IMR-90 (cell line): ENCODE results near the gene SRRD. TPM values are rescaled to one million over a fixed set of nuclear protein-coding genes. Genes with fewer than 3 reads are reported as not detected.

Source experiments
- ATAC-seq: fragments of 200-7000 bp; cut with Tn5 transposase; 2 replicates; pipeline ENCODE4 v1.9.1; 2020; ENCODE audit warnings: low read depth, mild to moderate bottlenecking, moderate library complexity
- BruUV-seq: library from RNA; stranded (reverse); fragments of 400-500 nt; replicated peaks from 2 replicates; lab custom pipeline; 2021; lab: Mats Ljungman, UMichigan
- CTCF ChIA-PET: fragments of 300-600 bp; formaldehyde crosslinking; extraction: SDS; loops from one replicate; lab custom pipeline; 2021; ENCODE audit warnings: antibody characterized with exemption; lab: Yijun Ruan, JAX
- POLR2A ChIA-PET: fragments of 300-600 bp; sonication (Branson Sonifier 250); formaldehyde crosslinking; loops from one replicate; lab custom pipeline; 2022; ENCODE audit warnings: antibody characterized with exemption; ENCODE audit not compliant: unreplicated experiment; lab: Charles Lee
- DNase-seq: peaks from one replicate; pipeline ENCODE4 v3.0.0; 2013
- H2AFZ ChIP-seq: replicated peaks from 2 replicates; pipeline ENCODE3; 2013; ENCODE audit warnings: low read length, mild to moderate bottlenecking; ENCODE audit not compliant: poor library complexity
- H2AK5ac ChIP-seq: 2 replicates; pipeline ENCODE4 v1.6.1; 2013; ENCODE audit warnings: low read depth, low read length, inconsistent platforms
- H2AK9ac ChIP-seq: replicated peaks from 2 replicates; pipeline ENCODE3; 2013; ENCODE audit warnings: mild to moderate bottlenecking, low read depth, low read length, moderate library complexity; ENCODE audit not compliant: poor library complexity
- H2BK120ac ChIP-seq: 2 replicates; pipeline ENCODE4 v1.6.1; 2013; ENCODE audit warnings: low read depth, low read length, inconsistent platforms
- H2BK15ac ChIP-seq: 3 replicates; pipeline ENCODE4 v1.6.1; 2013; ENCODE audit warnings: low read depth, low read length, inconsistent platforms
- H2BK20ac ChIP-seq: 2 replicates; pipeline ENCODE4 v1.6.1; 2013; ENCODE audit warnings: low read depth, mild to moderate bottlenecking, inconsistent platforms, low read length, moderate library complexity
- H2BK5ac ChIP-seq: 2 replicates; pipeline ENCODE4 v1.6.1; 2013; ENCODE audit warnings: mild to moderate bottlenecking, low read depth, low read length, inconsistent platforms; ENCODE audit not compliant: poor library complexity, severe bottlenecking
- H3K14ac ChIP-seq: replicated peaks from 2 replicates; pipeline ENCODE4 v1.6.1; 2013; ENCODE audit warnings: low read depth, low read length, inconsistent platforms
- H3K18ac ChIP-seq: 2 replicates; pipeline ENCODE4 v1.6.1; 2013; ENCODE audit warnings: low read depth, low read length, control low read depth
- H3K23ac ChIP-seq: 2 replicates; pipeline ENCODE4 v1.6.1; 2013; ENCODE audit warnings: low read depth, low read length, inconsistent platforms
- H3K27ac ChIP-seq: 2 replicates; pipeline ENCODE4 v1.5.1; 2013; ENCODE audit warnings: mild to moderate bottlenecking, control low read depth, low read length; ENCODE audit not compliant: insufficient read depth
- H3K27me3 ChIP-seq: 2 replicates; pipeline ENCODE4 v1.6.1; 2013; ENCODE audit warnings: low read length; ENCODE audit not compliant: control insufficient read depth, insufficient read depth
- H3K36me3 ChIP-seq: 2 replicates; pipeline ENCODE4 v1.6.1; 2013; ENCODE audit warnings: low read length, mixed read lengths; ENCODE audit not compliant: control insufficient read depth, insufficient read depth
- H3K4ac ChIP-seq: 2 replicates; pipeline ENCODE4 v1.6.1; 2013; ENCODE audit warnings: low read depth, low read length, inconsistent platforms
- H3K4me1 ChIP-seq: 2 replicates; pipeline ENCODE4 v1.6.1; 2013; ENCODE audit warnings: low read length, mixed read lengths; ENCODE audit not compliant: control insufficient read depth, insufficient read depth
- H3K4me2 ChIP-seq: 2 replicates; pipeline ENCODE4 v1.6.1; 2013; ENCODE audit warnings: low read depth, mild to moderate bottlenecking, control low read depth, low read length, moderate library complexity
- H3K4me3 ChIP-seq: 2 replicates; pipeline ENCODE4 v1.5.1; 2013; ENCODE audit warnings: low read depth, mild to moderate bottlenecking, control low read depth, low read length, moderate library complexity; ENCODE audit not compliant: insufficient read depth
- H3K56ac ChIP-seq: 2 replicates; pipeline ENCODE4 v1.6.1; 2013; ENCODE audit warnings: low read length, inconsistent platforms; ENCODE audit not compliant: insufficient read depth; ENCODE audit errors: extremely low read depth
- H3K79me1 ChIP-seq, 2 experiments: 2 replicates each; pipeline ENCODE4 v1.6.1; 2013; ENCODE audit warnings: low read length in 2 of 2, inconsistent platforms in 1 of 2, low read depth in 1 of 2
- H3K9ac ChIP-seq: 2 replicates; pipeline ENCODE4 v1.6.1; 2013; ENCODE audit warnings: low read depth, low read length, control low read depth
- H3K9me1 ChIP-seq: 2 replicates; pipeline ENCODE4 v1.6.1; 2013; ENCODE audit warnings: low read length, inconsistent platforms; ENCODE audit not compliant: insufficient read depth
- H3K9me3 ChIP-seq: 2 replicates; pipeline ENCODE4 v1.6.1; 2013; ENCODE audit warnings: low read length; ENCODE audit not compliant: control insufficient read depth, insufficient read depth
- H4K20me1 ChIP-seq: 2 replicates; pipeline ENCODE4 v1.6.1; 2013; ENCODE audit warnings: low read length, inconsistent platforms; ENCODE audit not compliant: insufficient read depth
- H4K5ac ChIP-seq: 2 replicates; pipeline ENCODE4 v1.6.1; 2013; ENCODE audit warnings: mild to moderate bottlenecking, low read depth, low read length, control low read depth
- H4K8ac ChIP-seq, 2 experiments: 2 replicates each; pipeline ENCODE4 v1.6.1; 2013; ENCODE audit warnings: low read depth in 2 of 2, low read length in 2 of 2, control low read depth in 1 of 2, inconsistent platforms in 1 of 2
- H4K91ac ChIP-seq: 2 replicates; pipeline ENCODE4 v1.6.1; 2013; ENCODE audit warnings: low read depth, low read length, inconsistent platforms; ENCODE audit not compliant: insufficient read depth
- MAFK ChIP-seq: IDR thresholded peaks from 2 replicates; pipeline ENCODE4 v1.6.1; 2012; ENCODE audit warnings: low read depth, low read length, improper control_type of control experiment
- MAZ ChIP-seq: IDR thresholded peaks from 2 replicates; pipeline ENCODE4 v1.6.1; 2012; ENCODE audit warnings: low read depth, mild to moderate bottlenecking, low read length, improper control_type of control experiment, moderate library complexity, borderline replicate concordance
- RCOR1 ChIP-seq: IDR thresholded peaks from 2 replicates; pipeline ENCODE4 v1.6.1; 2012; ENCODE audit warnings: mild to moderate bottlenecking, low read length, improper control_type of control experiment; ENCODE audit not compliant: insufficient replicate concordance
- WGBS, 2 experiments: methylation state at CpG; one replicate each; pipeline versions ENCODE4 v1.1.5 to v1.1.7; 2013; ENCODE audit warnings: missing lambda C conversion rate in 2 of 2; ENCODE audit not compliant: insufficient read length in 1 of 2; ENCODE audit errors: extremely low coverage in 2 of 2; 5-methylcytosine and 5-hydroxymethylcytosine counted together
- dilution Hi-C: fragments of 300-500 bp; cut with HindIII; formaldehyde crosslinking; loops from one replicate; pipeline ENCODE4 v1.14.3; 2018; ENCODE audit warnings: low sequenced_read_pairs; ENCODE audit not compliant: unreplicated experiment
- in situ Hi-C: fragments of 300-500 bp; cut with MboI; formaldehyde crosslinking; loops from 3 replicates; pipeline ENCODE4 v1.14.3; 2019; ENCODE audit warnings: low sequenced_read_pairs, inconsistent platforms, mixed read lengths
- intact Hi-C: fragments of 100-400 bp; cut with micrococcal nuclease; formaldehyde crosslinking; loops from 2 replicates; pipeline ENCODE4 v1.10.0; 2022
- polyA plus RNA-seq, 3 experiments: library from polyadenylated mRNA; depleted of rRNA; stranded (reverse); fragments of >200 nt; gene quantifications; 2 replicates each; pipeline ENCODE4 v1.2.3, GENCODE V29; 2012; ENCODE audit warnings: low replicate concordance in 1 of 3
- total RNA-seq: library from RNA; depleted of rRNA; stranded (reverse); fragments of >200 nt; gene quantifications from 2 replicates; pipeline ENCODE4 v1.2.3, GENCODE V29; 2012

The SRRD gene
- total and polyA plus RNA-seq, 2 of the 4 experiments (the other 2 are of a cell fraction) = 18.3 to 24.0 TPM

DNA sequence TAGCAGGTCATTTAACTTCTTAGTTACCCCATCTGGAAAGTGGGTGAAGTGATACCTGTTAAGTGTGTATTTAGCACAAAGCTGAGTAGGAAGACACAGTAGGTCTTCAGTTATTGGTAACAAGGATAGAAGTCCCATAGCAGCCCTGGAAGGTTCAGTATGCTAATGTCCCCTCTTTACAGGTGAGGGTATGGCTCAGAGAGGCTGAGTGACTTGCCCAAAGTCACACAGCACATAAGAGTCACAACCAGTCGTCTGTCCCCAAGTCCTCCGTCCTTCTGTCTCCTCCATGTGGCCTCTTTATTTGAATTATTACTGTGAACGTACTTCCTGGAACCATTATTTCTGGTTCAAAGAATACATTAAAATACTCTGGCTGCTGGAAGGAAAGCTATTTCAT lies 44.1 kb upstream of the SRRD start:
- in situ Hi-C loops = no loop called here
- no peak overlapping the region for H3K4ac ChIP-seq
- WGBS, 2 experiments = no CpG with 5 or more reads among the region's 3 CpGs

More for the DNA sequence above, 44.1 kb upstream of the SRRD start:
- Histone ChIP-seq H4K20me1 (no peaks in the 10 kb centered on the region), H3K14ac (no peak overlapping the region), H3K56ac (no peak overlapping the region), H2AK5ac (no peak overlapping the region), H2BK15ac (no peak overlapping the region), H3K9me1 (no peaks in the 10 kb centered on the region), H2AFZ (no peak overlapping the region), H3K36me3 (no peaks in the 10 kb centered on the region), H2BK20ac (no peak overlapping the region), H3K18ac (no peak overlapping the region), H3K4me1 (no peaks in the 10 kb centered on the region), H2AK9ac (no peak overlapping the region), H3K79me1 (no peaks in the 10 kb centered on the region), H4K91ac (no peak overlapping the region), H3K27me3 (no peaks in the 10 kb centered on the region), H4K8ac (no peak overlapping the region), H3K27ac (no peak overlapping the region), H2BK120ac (no peak overlapping the region), H3K9ac (no peak overlapping the region), H3K4me2 (no peak overlapping the region), H3K9me3 (no peaks in the 10 kb centered on the region), H4K5ac (no peak overlapping the region), H3K23ac (no peak overlapping the region), H3K4me3 (no peak overlapping the region), H2BK5ac (no peak overlapping the region)
- ChIA-PET POLR2A (interaction anchor here (0.6 kb wide), 1 partner anchor 71 kb away, joined by 3 read pairs; no protein-coding TSS in a partner anchor), CTCF (interaction anchor here (1.0 kb wide), 1 partner anchor 9 kb away, joined by 3 read pairs; no protein-coding TSS in a partner anchor)
- ATAC-seq = no peak
- dilution Hi-C loops (no loop called here), intact Hi-C loops (no loop called here)
- BruUV-seq = no TSS peak
- no peak for DNase-seq
- TF ChIP-seq MAZ (no peak), MAFK (no peak), RCOR1 (no peak)
